HEK293 (cell line): ENCODE results near the gene ST7L.

Experiments
- CTCF ChIA-PET: fragments of 350-600 bp; formaldehyde crosslinking; extraction: SDS; loops from one replicate; lab custom pipeline; 2021; ENCODE audit warnings: antibody characterized with exemption; lab: Yijun Ruan, JAX
- POLR2A ChIA-PET: fragments of 300-600 bp; formaldehyde crosslinking; extraction: SDS; loops from one replicate; lab custom pipeline; 2020; ENCODE audit warnings: antibody characterized with exemption, inconsistent platforms; lab: Yijun Ruan, JAX
- H3K27ac ChIP-seq: fragments of 200-500 bp; sonication (Bioruptor generic); 2 replicates; pipeline ENCODE4 v1.5.1; 2014; ENCODE audit warnings: low read depth, low read length, control low read depth, inconsistent platforms; ENCODE audit errors: extremely low read depth
- H3K36me3 ChIP-seq, 2 experiments: fragments of 200-500 bp in 1 of 2; sonication (Bioruptor generic) in 1 of 2; 1 replicate in 1 of 2; 2 replicates in 1 of 2; pipeline ENCODE4 v1.5.1; 2014 to 2017; ENCODE audit warnings: inconsistent platforms in 2 of 2, low read length in 2 of 2; ENCODE audit not compliant: control insufficient read depth in 2 of 2, insufficient read depth in 1 of 2
- H3K4me1 ChIP-seq: fragments of 200-500 bp; sonication (Bioruptor generic); 2 replicates; pipeline ENCODE4 v1.5.1; 2014; ENCODE audit warnings: mild to moderate bottlenecking, low read length, inconsistent platforms; ENCODE audit not compliant: control insufficient read depth, insufficient read depth
- H3K4me3 ChIP-seq: 2 replicates; pipeline ENCODE4 v1.5.1; 2011; ENCODE audit warnings: low read depth, mild to moderate bottlenecking, control low read depth, low read length, moderate library complexity
- H3K9me3 ChIP-seq: fragments of 200-500 bp; sonication (Bioruptor generic); 2 replicates; pipeline ENCODE4 v1.5.1; 2014; ENCODE audit warnings: low read depth, low read length, inconsistent platforms; ENCODE audit not compliant: control insufficient read depth, insufficient read depth
- IKZF3 ChIP-seq: fragments of 450-650 bp; IDR thresholded peaks from 2 replicates; pipeline ENCODE4 v1.5.0; 2018; ENCODE audit warnings: missing biosample characterization, mild to moderate bottlenecking, missing genetic modification characterization, moderate library complexity
- KLF7 ChIP-seq: fragments of 450-650 bp; formaldehyde crosslinking; IDR thresholded peaks from 2 replicates; pipeline ENCODE4 v1.5.1; 2016; ENCODE audit warnings: missing biosample characterization, missing genetic modification characterization, borderline replicate concordance
- MEIS1 ChIP-seq: sonication (generic); formaldehyde crosslinking; IDR thresholded peaks from 2 replicates; pipeline ENCODE4 v1.8.1; 2022; ENCODE audit warnings: missing genetic modification reagents, mild to moderate bottlenecking, borderline replicate concordance
- PRDM2 ChIP-seq: fragments of 450-650 bp; formaldehyde crosslinking; IDR thresholded peaks from 2 replicates; pipeline ENCODE4 v1.5.1; 2016; ENCODE audit warnings: missing biosample characterization, missing genetic modification characterization, borderline replicate concordance
- SP2 ChIP-seq: fragments of 450-650 bp; formaldehyde crosslinking; IDR thresholded peaks from 2 replicates; pipeline ENCODE4 v1.5.1; 2016; ENCODE audit warnings: missing biosample characterization, missing genetic modification characterization
- SP7 ChIP-seq: fragments of 450-650 bp; formaldehyde crosslinking; IDR thresholded peaks from 2 replicates; pipeline ENCODE4 v1.5.1; 2016; ENCODE audit warnings: missing biosample characterization, missing genetic modification characterization
- ZEB2 ChIP-seq: fragments of 450-650 bp; formaldehyde crosslinking; IDR thresholded peaks from 2 replicates; pipeline ENCODE4 v1.5.1; 2016; ENCODE audit warnings: missing biosample characterization, missing genetic modification characterization
- ZIC2 ChIP-seq: fragments of 450-650 bp; formaldehyde crosslinking; IDR thresholded peaks from 2 replicates; pipeline ENCODE4 v1.5.1; 2016; ENCODE audit warnings: missing biosample characterization, missing genetic modification characterization
- ZNF155 ChIP-seq: fragments of 450-650 bp; formaldehyde crosslinking; IDR thresholded peaks from 2 replicates; pipeline ENCODE4 v1.5.1; 2016; ENCODE audit warnings: missing biosample characterization, missing genetic modification characterization
- ZNF324 ChIP-seq: fragments of 450-650 bp; formaldehyde crosslinking; IDR thresholded peaks from 2 replicates; pipeline ENCODE4 v1.5.1; 2016; ENCODE audit warnings: missing biosample characterization, missing genetic modification characterization
- ZNF335 ChIP-seq: fragments of 450-650 bp; formaldehyde crosslinking; conservative IDR thresholded peaks from 2 replicates; pipeline ENCODE4 v1.5.1; 2016; ENCODE audit warnings: missing biosample characterization, missing genetic modification characterization
- ZNF350 ChIP-seq: fragments of 450-650 bp; formaldehyde crosslinking; IDR thresholded peaks from 2 replicates; pipeline ENCODE4 v1.5.0; 2017; ENCODE audit warnings: missing biosample characterization, mild to moderate bottlenecking, missing genetic modification characterization
- ZNF600 ChIP-seq: fragments of 450-650 bp; formaldehyde crosslinking; IDR thresholded peaks from 2 replicates; pipeline ENCODE4 v1.5.1; 2016; ENCODE audit warnings: missing biosample characterization, missing genetic modification characterization
- ZNF777 ChIP-seq: fragments of 450-650 bp; formaldehyde crosslinking; IDR thresholded peaks from 2 replicates; pipeline ENCODE4 v1.5.1; 2017; ENCODE audit warnings: missing biosample characterization, missing genetic modification characterization, borderline replicate concordance
- TF ChIP-seq, protein P1 (sequence below): fragments of 450-650 bp; formaldehyde crosslinking; IDR thresholded peaks from 2 replicates; pipeline ENCODE4 v1.5.1; 2016; ENCODE audit warnings: missing biosample characterization, missing genetic modification characterization
- TF ChIP-seq, protein P2 (sequence below): fragments of 450-650 bp; formaldehyde crosslinking; IDR thresholded peaks from 2 replicates; pipeline ENCODE4 v1.5.1; 2016; ENCODE audit warnings: missing biosample characterization, missing genetic modification characterization
- TF ChIP-seq, protein P3 (sequence below): fragments of 450-650 bp; formaldehyde crosslinking; IDR thresholded peaks from 2 replicates; pipeline ENCODE4 v1.5.1; 2016; ENCODE audit warnings: missing biosample characterization, missing genetic modification characterization
- TF ChIP-seq, protein P4 (sequence below): fragments of 450-650 bp; formaldehyde crosslinking; optimal IDR thresholded peaks from 2 replicates; pipeline ENCODE3; 2016; ENCODE audit warnings: missing biosample characterization, mild to moderate bottlenecking, missing genetic modification characterization

Gene ST7L

DNA sequence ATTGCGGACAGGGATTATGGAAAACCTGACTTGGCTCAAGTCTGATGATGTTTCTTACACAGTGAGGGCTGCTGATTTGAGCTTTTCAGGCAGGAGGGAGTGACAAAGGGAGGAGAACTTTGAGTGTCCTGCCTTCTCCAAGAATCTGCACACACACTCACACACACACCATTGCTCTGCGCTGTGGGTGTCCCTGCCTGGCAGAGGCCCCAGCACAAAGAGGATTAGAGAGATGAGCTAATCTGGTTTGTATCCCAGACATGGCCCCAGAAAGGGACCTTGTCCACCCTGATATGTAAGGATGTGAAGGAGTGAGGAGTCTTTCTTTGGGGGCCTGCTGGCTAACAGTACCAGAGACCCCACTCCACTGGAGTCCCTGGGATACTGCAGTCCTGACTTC lies 116.1 kb downstream of the ST7L start:
- TF ChIP-seq SP7 (tag by site-specific recombination), result no peak
- TF ChIP-seq IKZF3 (tag by site-specific recombination), result no peak
- TF ChIP-seq ZNF350, result no peak
- TF ChIP-seq PRDM2, result no peak
- TF ChIP-seq, protein P1, sequence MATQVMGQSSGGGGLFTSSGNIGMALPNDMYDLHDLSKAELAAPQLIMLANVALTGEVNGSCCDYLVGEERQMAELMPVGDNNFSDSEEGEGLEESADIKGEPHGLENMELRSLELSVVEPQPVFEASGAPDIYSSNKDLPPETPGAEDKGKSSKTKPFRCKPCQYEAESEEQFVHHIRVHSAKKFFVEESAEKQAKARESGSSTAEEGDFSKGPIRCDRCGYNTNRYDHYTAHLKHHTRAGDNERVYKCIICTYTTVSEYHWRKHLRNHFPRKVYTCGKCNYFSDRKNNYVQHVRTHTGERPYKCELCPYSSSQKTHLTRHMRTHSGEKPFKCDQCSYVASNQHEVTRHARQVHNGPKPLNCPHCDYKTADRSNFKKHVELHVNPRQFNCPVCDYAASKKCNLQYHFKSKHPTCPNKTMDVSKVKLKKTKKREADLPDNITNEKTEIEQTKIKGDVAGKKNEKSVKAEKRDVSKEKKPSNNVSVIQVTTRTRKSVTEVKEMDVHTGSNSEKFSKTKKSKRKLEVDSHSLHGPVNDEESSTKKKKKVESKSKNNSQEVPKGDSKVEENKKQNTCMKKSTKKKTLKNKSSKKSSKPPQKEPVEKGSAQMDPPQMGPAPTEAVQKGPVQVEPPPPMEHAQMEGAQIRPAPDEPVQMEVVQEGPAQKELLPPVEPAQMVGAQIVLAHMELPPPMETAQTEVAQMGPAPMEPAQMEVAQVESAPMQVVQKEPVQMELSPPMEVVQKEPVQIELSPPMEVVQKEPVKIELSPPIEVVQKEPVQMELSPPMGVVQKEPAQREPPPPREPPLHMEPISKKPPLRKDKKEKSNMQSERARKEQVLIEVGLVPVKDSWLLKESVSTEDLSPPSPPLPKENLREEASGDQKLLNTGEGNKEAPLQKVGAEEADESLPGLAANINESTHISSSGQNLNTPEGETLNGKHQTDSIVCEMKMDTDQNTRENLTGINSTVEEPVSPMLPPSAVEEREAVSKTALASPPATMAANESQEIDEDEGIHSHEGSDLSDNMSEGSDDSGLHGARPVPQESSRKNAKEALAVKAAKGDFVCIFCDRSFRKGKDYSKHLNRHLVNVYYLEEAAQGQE, result no peak
- no peaks in the 10 kb centered on the region for H3K9me3 ChIP-seq
- ChIA-PET POLR2A (no interaction called here), CTCF (interaction anchor here (0.5 to 2.2 kb wide), 4 partner anchors 36 to 122 kb away, joined by 4 to 12 read pairs (median 7); no protein-coding TSS in a partner anchor)
- H3K4me1 ChIP-seq, result peaks cover 3% of the 10 kb centered on the region; the same call in 1 of the 2 replicates
- H3K4me3 ChIP-seq, result no peak overlapping the region
- H3K36me3 ChIP-seq, result no peaks in the 10 kb centered on the region
- H3K27ac ChIP-seq, result no peak overlapping the region

DNA sequence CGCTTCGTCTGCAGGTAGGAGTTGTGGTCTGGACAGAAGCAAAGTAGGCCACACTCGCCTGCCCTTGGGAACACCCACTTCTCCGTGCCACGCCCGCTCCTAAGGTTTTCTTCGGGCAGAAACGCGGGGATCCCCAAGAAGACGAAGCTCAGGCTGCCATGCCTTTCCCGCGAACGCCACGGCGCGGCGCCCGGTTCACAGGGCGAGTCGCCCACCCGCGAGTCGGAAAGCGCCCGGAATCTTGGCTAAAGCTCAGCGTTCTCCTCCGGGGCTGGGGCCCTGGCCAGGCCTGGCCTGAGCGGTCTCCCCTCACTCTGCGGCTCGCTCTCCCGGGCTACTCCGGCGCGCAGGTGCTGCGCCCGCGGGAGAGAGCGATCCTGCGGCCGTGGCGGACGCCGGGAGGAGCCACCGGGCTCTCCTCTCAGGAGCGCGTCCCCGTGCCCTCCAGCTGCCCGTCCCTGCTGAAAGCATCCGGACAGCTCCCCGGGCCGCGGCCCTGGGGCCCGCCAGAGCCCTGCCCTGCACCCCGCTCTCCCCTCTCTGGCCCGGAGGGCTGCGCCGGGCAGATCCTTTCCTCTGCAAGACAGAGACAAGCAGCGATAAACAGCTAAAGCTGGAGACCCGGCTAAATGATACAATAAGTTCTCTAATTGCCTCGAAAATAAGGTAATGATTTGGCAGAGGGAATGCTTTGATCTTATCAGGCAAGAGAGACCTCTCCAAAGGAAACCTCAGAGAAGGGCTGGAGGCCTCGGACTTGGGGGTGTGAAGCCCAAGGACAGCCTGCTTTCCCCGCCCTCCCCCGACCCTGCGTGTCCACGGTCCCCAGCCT lies 116.9 kb downstream of the ST7L start:
- H3K4me1 ChIP-seq, result peaks cover 3% of the 10 kb centered on the region; the same call in 1 of the 2 replicates
- peak overlapping the region; percentile 39 for H3K4me3 ChIP-seq
- H3K36me3 ChIP-seq, result no peaks in the 10 kb centered on the region
- peak overlapping the region; percentile 16; the same call in 1 of the 2 replicates for H3K27ac ChIP-seq
- CTCF ChIA-PET, result interaction anchor here (0.7 to 2.2 kb wide), 29 partner anchors 10 to 214 kb away, joined by 3 to 17 read pairs (median 4); partner anchors contain the start of genes CAPZA1, MOV10 and ST7L
- H3K9me3 ChIP-seq, result no peaks in the 10 kb centered on the region
- POLR2A ChIA-PET, result interaction anchor here (0.8 to 1.3 kb wide), 2 partner anchors 20 to 173 kb away, joined by 4 to 6 read pairs; partner anchors contain the start of gene MOV10
- TF ChIP-seq ZNF335 (tag by site-specific recombination) (peak; percentile 94), ZNF600 (peak; percentile 73), IKZF3 (tag by site-specific recombination) (no peak), ZNF155 (no peak), SP2 (tag by site-specific recombination) (no peak), ZNF777 (tag by site-specific recombination) (no peak), MEIS1 (no peak), ZEB2 (peak; percentile 44; the same call in 1 of the 2 replicates), ZNF324 (tag by site-specific recombination) (0 out of 2 replicates have a peak, but pooled peaks have one; percentile 31), KLF7 (tag by site-specific recombination) (0 out of 2 replicates have a peak, but pooled peaks have one; percentile 31), ZIC2 (tag by site-specific recombination) (no peak)
- TF ChIP-seq, protein P2, sequence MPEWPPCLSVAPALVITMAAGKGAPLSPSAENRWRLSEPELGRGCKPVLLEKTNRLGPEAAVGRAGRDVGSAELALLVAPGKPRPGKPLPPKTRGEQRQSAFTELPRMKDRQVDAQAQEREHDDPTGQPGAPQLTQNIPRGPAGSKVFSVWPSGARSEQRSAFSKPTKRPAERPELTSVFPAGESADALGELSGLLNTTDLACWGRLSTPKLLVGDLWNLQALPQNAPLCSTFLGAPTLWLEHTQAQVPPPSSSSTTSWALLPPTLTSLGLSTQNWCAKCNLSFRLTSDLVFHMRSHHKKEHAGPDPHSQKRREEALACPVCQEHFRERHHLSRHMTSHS (tag by site-specific recombination), result no peak
- TF ChIP-seq, protein P3, sequence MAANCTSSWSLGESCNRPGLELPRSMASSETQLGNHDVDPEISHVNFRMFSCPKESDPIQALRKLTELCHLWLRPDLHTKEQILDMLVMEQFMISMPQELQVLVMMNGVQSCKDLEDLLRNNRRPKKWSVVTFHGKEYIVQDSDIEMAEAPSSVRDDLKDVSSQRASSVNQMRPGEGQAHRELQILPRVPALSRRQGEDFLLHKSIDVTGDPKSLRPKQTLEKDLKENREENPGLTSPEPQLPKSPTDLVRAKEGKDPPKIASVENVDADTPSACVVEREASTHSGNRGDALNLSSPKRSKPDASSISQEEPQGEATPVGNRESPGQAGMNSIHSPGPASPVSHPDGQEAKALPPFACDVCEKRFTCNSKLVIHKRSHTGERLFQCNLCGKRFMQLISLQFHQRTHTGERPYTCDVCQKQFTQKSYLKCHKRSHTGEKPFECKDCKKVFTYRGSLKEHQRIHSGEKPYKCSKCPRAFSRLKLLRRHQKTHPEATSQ (tag by site-specific recombination), result no peak
- TF ChIP-seq, protein P4, sequence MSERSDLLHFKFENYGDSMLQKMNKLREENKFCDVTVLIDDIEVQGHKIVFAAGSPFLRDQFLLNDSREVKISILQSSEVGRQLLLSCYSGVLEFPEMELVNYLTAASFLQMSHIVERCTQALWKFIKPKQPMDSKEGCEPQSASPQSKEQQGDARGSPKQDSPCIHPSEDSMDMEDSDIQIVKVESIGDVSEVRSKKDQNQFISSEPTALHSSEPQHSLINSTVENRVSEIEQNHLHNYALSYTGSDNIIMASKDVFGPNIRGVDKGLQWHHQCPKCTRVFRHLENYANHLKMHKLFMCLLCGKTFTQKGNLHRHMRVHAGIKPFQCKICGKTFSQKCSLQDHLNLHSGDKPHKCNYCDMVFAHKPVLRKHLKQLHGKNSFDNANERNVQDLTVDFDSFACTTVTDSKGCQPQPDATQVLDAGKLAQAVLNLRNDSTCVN, result peak; percentile 88
